Measurements from ENCODE around the gene CSRNP3. TPM values are rescaled to one million over a fixed set of nuclear protein-coding genes. Genes with fewer than 3 reads are reported as not detected.

Gene CSRNP3
- total and polyA plus RNA-seq, 7 donors, result 0.96 to 6.6 (median 3.9) TPM

GRCh38 chr2:165725421-165725820 lies 255.9 kb downstream of the CSRNP3 start:
- DNase-seq, result no peak
- H3K9me3 ChIP-seq, result no peaks in the 10 kb centered on the region
- intact Hi-C loops (cut with DNase I), result no loop called here
- H3K36me3 ChIP-seq, result no peaks in the 10 kb centered on the region
- no peaks in the 10 kb centered on the region for H3K27me3 ChIP-seq
- no peak overlapping the region for H3K4me3 ChIP-seq
- H3K27ac ChIP-seq, result no peak overlapping the region
- H3K4me1 ChIP-seq, result no peaks in the 10 kb centered on the region
- TF ChIP-seq EP300 (IDR thresholded peaks at IDR 0.05) (no peak), CTCF (IDR thresholded peaks at IDR 0.05) (no peak), POLR2AphosphoS5 (IDR thresholded peaks at IDR 0.05) (no peak), POLR2A (IDR thresholded peaks at IDR 0.05) (no peak)

Other genes with a start within 250 kb of the CSRNP3 start
- 1 to 10 TPM in 1 of 4 donors, under 1 TPM in 3; 0.33 to 1.1 (median 0.89) TPM for gene SCN2A, start 230.3 kb upstream of the CSRNP3 start, total RNA-seq
- gene SCN2A, start 230.3 kb upstream of the CSRNP3 start, polyA plus RNA-seq, result under 1 TPM in 2 of 3 donors, not detected in 1; under 0.01 to 0.17 TPM

Data from sigmoid colon (tissue), 7 donors.